Body of pancreas (tissue), 4 donors: ENCODE results near the gene ZC3H4. TPM values are rescaled to one million over a fixed set of nuclear protein-coding genes. Genes with fewer than 3 reads are reported as not detected.

Source experiments
- ATAC-seq: fragments of 150-250 bp; one replicate; pipeline ENCODE4 v1.9.1; 2016
- DNase-seq, 4 donors: peaks; one replicate each; pipeline ENCODE4 v3.0.0-alpha.2; 2019
- H3K27ac ChIP-seq, 4 donors: fragments of 200-600 bp; sonication (generic); 1 replicate in 3 of 4; 2 replicates in 1 of 4; pipeline versions ENCODE4 v1.5.1 to v1.6.1; 2016 to 2019; ENCODE audit warnings: mild to moderate bottlenecking in 1 of 4, mixed read lengths in 1 of 4, moderate library complexity in 1 of 4
- H3K27me3 ChIP-seq, 2 donors: fragments of 200-600 bp; sonication (generic); one replicate each; pipeline ENCODE4 v1.6.0; 2016; ENCODE audit warnings: mild to moderate bottlenecking in 1 of 2
- H3K36me3 ChIP-seq, 2 donors: fragments of 200-600 bp; sonication (generic); replicated peaks in 1 of 2; 2 replicates each; pipeline ENCODE4 v1.5.1; 2016; ENCODE audit warnings: low read depth in 2 of 2; ENCODE audit not compliant: insufficient read depth in 1 of 2
- H3K4me1 ChIP-seq: fragments of 200-600 bp; sonication (generic); one replicate; pipeline ENCODE4 v1.6.0; 2016
- H3K4me3 ChIP-seq, 2 donors: fragments of 200-600 bp; sonication (generic); 1 replicate in 1 of 2; 2 replicates in 1 of 2; pipeline ENCODE4 v1.5.1; 2016 to 2019
- H3K9me3 ChIP-seq, 3 donors: fragments of 200-600 bp; sonication (generic); 1 replicate in 2 of 3; 2 replicates in 1 of 3; pipeline ENCODE4 v1.5.1; 2016
- POLR2A ChIP-seq, 3 donors: fragments of 450-650 bp; IDR thresholded peaks; one replicate each; pipeline ENCODE4 v1.6.1; 2016; ENCODE audit warnings: antibody characterized with exemption in 3 of 3, mild to moderate bottlenecking in 2 of 3
- WGBS, 2 donors: methylation state at CpG; one replicate each; pipeline ENCODE4 v1.1.5; 2017; 5-methylcytosine and 5-hydroxymethylcytosine counted together
- intact Hi-C: fragments of 100-400 bp; cut with DNase I; formaldehyde crosslinking; loops from one replicate; pipeline ENCODE4 v1.15.1; 2023
- total RNA-seq, 2 donors: library from RNA; depleted of rRNA; stranded (reverse); fragments of >200 nt; gene quantifications; one replicate each; pipeline ENCODE4 v1.1.0, GENCODE V29; 2016
- TF ChIP-seq, protein P1 (sequence below), 7 experiments: fragments of 450-650 bp in 4 of 7; fragments of 200-600 bp in 3 of 7; sonication (generic) in 3 of 7; IDR thresholded peaks; one replicate each; pipeline ENCODE4 v1.5.1; 2016 to 2019; ENCODE audit warnings: antibody characterized with exemption in 7 of 7

Gene ZC3H4
- total RNA-seq, 2 donors from 2014 or later = 18.9 to 34.3 TPM

DNA sequence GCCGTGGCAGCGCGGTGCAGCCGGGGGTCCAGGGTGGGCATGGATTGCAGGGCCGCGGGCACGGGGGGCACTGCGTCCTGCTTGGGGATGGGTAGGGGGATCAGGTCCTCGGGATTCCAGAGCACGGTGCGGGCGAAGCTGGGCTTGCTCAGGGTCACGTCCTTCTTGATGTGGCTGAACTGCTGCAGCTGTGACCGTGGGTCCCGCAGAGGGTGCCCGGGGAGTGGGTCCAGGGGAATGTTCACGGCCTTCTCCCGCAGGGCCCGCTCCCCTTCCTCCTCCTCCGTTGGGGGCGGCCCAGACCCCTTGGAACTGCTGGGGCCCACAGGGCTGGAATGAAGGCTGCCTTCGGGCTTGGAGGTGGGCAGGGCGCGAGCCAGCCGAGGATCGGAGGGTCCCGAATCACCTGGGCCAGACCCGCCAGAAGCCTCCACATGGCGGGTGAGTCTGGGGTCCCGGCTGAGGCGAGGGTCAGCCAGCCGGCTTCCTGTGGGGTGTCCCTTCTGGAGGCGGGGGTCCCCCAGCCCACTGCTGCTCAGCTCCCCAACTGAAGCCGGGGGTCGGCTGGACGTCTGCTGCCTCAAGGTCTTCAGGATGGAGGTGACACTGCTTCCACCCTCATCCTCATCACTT lies 46.2 kb downstream of the ZC3H4 start:
- H3K4me1 ChIP-seq = no peaks in the 10 kb centered on the region
- no peaks in the 10 kb centered on the region for H3K9me3 ChIP-seq
- H3K4me3 ChIP-seq = no peak overlapping the region
- TF ChIP-seq POLR2A (IDR thresholded peaks at IDR 0.05) = no peak
- TF ChIP-seq, protein P1, sequence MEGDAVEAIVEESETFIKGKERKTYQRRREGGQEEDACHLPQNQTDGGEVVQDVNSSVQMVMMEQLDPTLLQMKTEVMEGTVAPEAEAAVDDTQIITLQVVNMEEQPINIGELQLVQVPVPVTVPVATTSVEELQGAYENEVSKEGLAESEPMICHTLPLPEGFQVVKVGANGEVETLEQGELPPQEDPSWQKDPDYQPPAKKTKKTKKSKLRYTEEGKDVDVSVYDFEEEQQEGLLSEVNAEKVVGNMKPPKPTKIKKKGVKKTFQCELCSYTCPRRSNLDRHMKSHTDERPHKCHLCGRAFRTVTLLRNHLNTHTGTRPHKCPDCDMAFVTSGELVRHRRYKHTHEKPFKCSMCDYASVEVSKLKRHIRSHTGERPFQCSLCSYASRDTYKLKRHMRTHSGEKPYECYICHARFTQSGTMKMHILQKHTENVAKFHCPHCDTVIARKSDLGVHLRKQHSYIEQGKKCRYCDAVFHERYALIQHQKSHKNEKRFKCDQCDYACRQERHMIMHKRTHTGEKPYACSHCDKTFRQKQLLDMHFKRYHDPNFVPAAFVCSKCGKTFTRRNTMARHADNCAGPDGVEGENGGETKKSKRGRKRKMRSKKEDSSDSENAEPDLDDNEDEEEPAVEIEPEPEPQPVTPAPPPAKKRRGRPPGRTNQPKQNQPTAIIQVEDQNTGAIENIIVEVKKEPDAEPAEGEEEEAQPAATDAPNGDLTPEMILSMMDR (IDR thresholded peaks at IDR 0.05) = no peak
- intact Hi-C loops = no loop called here
- no peaks in the 10 kb centered on the region for H3K27me3 ChIP-seq
- WGBS, 2 donors = 75 to 93% methylated on average over 3 to 23 of the region's 36 CpGs
- no peak overlapping the region for H3K27ac ChIP-seq
- DNase-seq = no peak
- ATAC-seq = no peak
- H3K36me3 ChIP-seq = peaks cover 13 to 24% of the 10 kb centered on the region in 2 donors

DNA sequence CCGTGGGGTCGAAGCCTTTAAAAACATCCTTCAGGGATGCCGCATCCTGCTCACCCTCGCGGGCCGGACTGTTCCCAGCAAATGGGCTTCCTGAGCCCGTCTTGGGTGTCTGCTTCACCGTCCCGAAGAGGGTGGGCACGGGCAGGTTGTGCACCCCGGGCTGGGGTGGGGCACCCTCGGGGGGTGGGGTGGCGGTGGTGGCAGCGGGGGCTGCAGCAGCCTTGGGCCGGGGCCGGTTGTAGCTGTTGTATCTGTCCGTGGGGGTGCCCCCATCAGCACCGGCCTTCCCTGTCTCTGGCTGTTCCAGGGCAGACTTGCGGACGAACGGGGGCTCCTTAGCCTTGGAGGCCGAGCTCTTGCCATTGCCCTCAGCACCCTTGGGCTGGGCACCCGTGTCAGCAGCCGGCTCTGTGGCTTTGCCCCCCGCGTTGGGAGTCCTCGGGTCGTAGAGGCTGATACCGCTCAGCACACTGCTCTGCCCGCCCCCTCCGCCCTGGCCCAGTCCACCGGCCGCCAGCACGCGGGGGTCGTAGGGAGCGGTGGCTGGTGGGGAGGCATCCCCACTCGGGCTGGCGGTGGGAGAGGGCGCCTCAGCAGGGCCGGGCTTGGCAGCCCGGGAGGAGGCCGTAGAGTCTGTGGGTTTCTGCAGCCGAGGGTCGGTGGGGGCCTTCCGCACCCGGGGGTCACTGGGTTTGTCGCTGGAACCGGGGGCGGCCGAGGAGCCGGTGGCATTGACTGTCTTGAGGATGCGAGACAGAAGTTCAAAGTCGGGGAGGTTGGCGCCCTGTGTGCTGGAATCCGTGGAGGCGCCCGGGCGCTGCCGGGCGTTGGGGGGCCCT lies 47.0 kb downstream of the ZC3H4 start:
- no peak overlapping the region for H3K27ac ChIP-seq
- H3K9me3 ChIP-seq = no peaks in the 10 kb centered on the region
- no peak overlapping the region for H3K4me3 ChIP-seq
- DNase-seq (no peak), ATAC-seq (no peak)
- 90 to 92% methylated on average over 15 to 54 of the region's 61 CpGs for WGBS, 2 donors
- H3K27me3 ChIP-seq = no peaks in the 10 kb centered on the region
- H3K4me1 ChIP-seq = no peaks in the 10 kb centered on the region
- intact Hi-C loops = no loop called here
- TF ChIP-seq, protein P1 (IDR thresholded peaks at IDR 0.05) = no peak
- TF ChIP-seq POLR2A (IDR thresholded peaks at IDR 0.05) = no peak
- H3K36me3 ChIP-seq = peaks cover 6 to 18% of the 10 kb centered on the region in 2 donors

DNA sequence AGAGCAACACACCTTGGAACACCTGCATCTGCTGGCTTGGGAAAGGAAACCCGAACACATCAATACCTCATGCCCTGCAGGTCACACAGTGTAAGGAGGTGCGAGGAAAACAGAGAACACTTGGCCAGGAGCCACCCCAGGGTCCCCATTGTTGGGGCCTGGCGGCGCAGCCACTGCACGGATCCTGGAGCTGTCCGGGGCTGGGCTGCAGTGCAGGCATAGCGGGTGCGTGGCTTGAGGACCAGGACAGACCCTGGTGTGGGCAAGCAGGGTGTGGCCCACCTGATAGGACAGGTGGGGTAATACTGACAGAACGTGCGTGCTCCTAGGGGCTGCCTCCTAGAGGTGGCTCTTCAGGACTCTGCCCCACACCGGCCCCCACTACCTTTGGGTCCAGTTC lies 48.3 kb downstream of the ZC3H4 start:
- H3K27me3 ChIP-seq = no peaks in the 10 kb centered on the region
- H3K36me3 ChIP-seq = peaks cover 6 to 9% of the 10 kb centered on the region in 2 donors
- H3K9me3 ChIP-seq = no peaks in the 10 kb centered on the region
- TF ChIP-seq, protein P1 (IDR thresholded peaks at IDR 0.05) = no peak
- TF ChIP-seq POLR2A (IDR thresholded peaks at IDR 0.05) = no peak
- DNase-seq (no peak), ATAC-seq (no peak)
- H3K4me3 ChIP-seq = no peak overlapping the region
- intact Hi-C loops = no loop called here
- WGBS, 2 donors = 84 to 89% methylated on average over 5 to 11 of the region's 11 CpGs
- no peaks in the 10 kb centered on the region for H3K4me1 ChIP-seq
- no peak overlapping the region for H3K27ac ChIP-seq

DNA sequence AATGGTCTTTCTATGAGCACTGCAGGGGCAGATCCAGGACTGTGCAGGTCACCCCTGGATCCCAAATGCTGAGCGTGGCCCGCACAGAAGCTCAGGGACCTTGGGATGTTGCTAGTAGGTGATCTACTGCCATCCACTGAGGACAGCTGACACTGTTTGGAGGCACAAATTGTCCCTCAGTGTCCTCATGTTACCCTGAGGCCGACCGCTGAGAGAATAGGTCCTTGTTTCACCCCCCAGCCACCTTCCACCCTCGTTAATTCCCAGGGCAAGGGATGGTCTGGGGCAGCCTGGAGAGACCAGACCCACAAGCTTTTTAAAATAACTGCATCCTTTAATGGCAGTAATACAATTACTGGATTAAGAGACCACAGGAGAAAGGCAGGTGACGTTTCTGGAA lies 49.7 kb downstream of the ZC3H4 start:
- no peaks in the 10 kb centered on the region for H3K4me1 ChIP-seq
- DNase-seq (no peak), ATAC-seq (no peak)
- TF ChIP-seq, protein P1 (IDR thresholded peaks at IDR 0.05) = no peak
- TF ChIP-seq POLR2A (IDR thresholded peaks at IDR 0.05) = no peak
- WGBS, 2 donors = 79 to 83% methylated on average over 4 to 6 of the region's 6 CpGs
- H3K4me3 ChIP-seq = no peak overlapping the region
- no peak overlapping the region for H3K27ac ChIP-seq
- intact Hi-C loops = no loop called here
- no peaks in the 10 kb centered on the region for H3K27me3 ChIP-seq
- H3K36me3 ChIP-seq = peaks cover 6% of the 10 kb centered on the region in 2 donors
- no peaks in the 10 kb centered on the region for H3K9me3 ChIP-seq
